Measurements from ENCODE around the gene GALT.
"Not testable (repeated sequence)": the region's sequence is repeated elsewhere in the genome, so short reads cannot be mapped to it uniquely, and the experiment has no call there.

Gene GALT

DNA sequence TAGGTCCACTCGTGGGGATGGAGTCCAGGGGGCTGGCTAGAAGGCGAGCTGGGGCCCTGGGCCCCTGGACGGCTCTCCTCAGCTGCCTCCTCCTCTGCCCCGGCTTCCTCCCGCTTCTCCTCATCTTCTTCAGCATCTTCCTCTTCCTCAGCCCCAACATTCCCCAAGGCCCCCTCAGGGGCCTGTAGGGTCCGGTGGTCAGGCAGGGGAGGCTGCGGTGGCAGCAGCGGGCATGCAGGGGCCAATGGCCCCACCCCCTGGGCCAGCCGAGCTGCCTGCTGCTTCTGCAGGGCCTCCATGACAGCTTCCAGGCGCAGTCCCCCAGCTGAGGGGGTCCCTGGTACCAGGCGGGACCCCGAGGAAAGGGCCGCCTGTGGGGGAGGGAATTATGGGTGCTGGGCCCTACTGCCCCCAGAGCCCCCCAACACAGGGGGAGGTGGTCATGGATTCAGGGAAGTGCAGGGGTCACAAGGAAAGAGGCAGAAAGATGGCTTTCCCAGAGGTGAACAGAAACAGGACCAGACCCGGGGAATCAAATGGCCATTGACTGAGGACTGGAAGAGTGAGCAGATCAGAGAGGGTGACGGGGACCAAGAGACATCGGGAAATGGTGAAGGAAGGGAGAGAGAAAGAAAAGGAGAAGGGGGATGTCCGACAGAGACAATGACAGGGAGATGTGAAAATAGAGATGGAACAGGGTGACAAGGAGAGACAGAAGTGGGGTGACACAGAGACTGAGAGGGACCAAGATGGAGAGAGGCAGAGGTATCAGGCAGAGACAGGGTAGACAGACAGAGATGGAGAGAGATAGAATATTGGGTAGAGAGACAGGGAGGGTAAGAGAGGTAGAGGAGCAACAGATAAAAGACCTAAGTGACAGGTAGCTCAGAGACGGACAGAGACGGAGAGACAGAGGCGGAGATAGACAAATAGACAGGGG is 18.5 kb upstream of the GALT start:
- no peak for DNase-seq

DNA sequence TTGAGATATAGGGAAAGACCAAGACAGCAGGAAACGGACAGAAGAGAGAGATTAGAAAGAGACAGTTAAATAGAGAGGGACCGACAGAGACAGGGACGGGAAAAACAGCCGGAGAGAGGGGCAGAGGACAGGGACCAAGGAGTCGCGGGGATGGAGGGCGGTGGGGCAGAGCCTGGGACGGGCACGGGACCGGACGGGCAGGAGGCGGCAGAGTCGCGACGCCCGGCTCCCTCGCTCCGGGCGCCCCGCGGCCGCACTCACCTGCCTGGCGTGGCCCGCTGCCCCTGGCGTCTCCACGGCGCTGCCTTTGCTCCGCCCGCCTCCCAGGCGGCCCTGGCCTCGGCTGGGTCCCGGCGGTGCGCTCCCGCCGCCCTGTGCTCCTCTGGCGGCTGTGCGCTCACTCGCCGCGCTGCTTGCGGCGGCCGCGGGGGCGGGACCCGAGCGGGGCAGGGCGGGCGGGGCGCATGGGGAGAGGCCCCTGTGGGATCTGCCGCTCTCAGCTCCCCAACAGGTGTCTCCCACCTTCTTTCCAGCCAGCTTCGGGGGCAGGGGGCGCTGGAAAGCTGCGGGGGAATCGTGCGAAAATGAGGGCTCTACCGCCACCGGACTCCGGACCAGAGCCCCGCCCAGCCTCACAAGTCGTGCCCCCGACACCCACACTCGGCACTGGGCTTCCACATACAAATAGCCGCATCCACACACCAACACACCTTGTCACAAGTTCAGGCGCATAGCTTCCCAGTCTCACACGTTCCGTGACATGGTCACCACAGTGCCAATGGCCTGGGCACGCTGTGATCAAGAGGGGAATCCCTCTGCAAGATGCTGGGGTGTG is 17.6 kb upstream of the GALT start, which contains the start of gene ARID3C:
Gene ARID3C, minus strand, starts transcription at position 411 of the 835 bp plus-strand sequence. CDS start 1,052 bp downstream, outside the sequence.
- peak in 1 of 2 donors; percentile 41 for DNase-seq

- no peak for DNase-seq
Measured at GRCh38 chr9:34629491-34629808, 17.0 kb upstream of the GALT start.

DNA sequence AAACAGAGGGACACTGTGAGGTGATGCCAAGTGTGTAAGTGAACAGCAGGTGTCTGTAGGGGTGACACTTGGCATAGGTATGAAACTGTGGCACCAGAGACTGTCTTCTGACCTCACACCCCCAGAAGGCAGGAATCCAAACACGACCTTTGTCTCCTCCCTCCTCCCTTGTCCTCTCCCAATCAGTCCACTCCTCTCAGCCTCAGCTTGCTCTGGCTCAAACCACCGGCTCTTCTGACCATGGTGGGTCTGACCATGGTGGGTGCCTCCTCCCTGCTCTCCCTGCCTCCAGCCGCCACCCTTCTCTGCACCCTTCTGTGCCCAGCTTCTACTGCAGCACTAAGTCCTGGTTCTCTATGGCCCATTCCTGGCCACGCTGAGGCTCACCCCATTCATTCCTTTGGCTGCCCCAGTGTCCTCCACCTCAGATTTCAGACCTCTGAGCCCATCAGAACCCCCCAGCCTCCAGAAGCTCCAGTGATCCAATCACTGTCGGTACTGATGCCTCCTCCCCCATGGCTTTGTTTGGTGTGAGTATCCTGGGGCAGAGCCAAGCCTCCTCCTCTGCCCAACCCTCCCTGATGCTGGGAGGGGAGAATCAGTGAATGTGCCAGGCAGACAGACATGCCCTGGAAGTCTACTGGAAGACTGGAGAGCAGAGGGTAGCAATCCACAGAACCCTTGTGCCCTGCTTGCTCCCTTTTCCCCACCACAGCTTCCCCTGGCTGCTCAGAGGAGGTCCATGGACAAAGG is 15.9 kb upstream of the GALT start:
- DNase-seq: no peak

GRCh38 chr9:34633166-34633565 is 13.3 kb upstream of the GALT start:
- no peak for DNase-seq

- peak; percentile 68 to 72 for DNase-seq
Measured at GRCh38 chr9:34633851-34634550, 12.5 kb upstream of the GALT start.

GRCh38 chr9:34634551-34635248 is 11.8 kb upstream of the GALT start:
- no peak for DNase-seq

GRCh38 chr9:34635556-34635955 is 10.9 kb upstream of the GALT start:
- DNase-seq: no peak

- DNase-seq: peak in 1 of 2 donors; percentile 14
Measured at GRCh38 chr9:34636791-34637355, 9.6 kb upstream of the GALT start.

DNA sequence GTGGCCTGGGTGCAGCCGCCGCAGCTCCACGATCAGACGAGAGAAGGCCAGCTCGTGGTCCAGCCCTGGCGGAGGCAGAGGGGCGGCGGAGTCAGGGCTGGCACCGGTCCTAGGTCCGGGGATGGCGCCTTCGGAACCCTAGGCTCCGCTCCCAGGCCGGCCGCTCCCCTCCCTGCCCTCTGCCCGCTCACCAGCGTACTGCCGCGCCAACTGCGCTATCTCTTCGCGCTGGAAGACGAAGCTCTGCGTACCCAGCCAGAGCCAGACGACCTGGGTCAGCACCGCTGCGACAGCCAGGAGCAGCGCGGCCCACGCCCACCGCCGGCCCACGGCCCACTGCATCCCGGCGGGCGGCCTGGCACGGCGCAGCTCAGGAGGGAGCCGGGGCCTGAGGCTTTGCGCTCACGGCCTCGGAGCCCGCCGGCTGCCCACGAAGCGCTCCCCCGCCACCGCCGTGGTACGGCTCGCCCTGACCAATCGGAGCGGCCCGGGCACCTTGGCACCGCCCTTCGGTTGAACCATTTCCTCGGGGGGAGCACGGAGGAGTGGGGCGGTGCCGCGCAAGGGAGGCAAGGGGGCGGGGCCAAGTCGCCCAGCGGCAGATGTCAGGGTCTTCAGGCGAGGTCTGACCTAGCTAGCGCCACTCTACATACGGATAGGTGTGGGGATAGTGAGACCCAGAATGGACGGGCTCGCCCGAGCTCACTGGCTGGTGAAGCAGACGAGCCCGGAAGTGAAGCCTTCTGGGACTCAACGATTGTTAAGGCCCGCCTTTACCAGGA is 8.9 kb upstream of the GALT start, which contains the start of gene SIGMAR1:
Gene SIGMAR1, minus strand, starts transcription at position 432 of the 782 bp plus-strand sequence. Its CDS starts 90 bp downstream, at position 342.
- peak; percentile 90 to 92 for DNase-seq

DNA sequence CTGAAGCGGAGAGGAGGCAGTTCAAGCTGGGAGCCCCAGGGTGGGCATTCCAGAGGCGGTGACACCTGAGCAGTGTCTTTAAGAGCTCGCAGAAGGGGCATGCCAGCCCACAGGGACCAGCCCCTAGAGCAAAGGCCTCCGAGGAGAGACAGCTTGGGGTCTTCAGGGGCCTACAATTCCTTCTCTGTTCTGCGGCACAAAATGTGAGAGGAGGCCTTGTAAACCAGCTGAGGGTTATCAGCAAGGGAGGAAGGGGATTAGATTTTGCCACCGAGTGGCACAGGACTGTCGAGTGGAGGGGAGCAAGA is 8.4 kb upstream of the GALT start:
- DNase-seq: no peak

DNA sequence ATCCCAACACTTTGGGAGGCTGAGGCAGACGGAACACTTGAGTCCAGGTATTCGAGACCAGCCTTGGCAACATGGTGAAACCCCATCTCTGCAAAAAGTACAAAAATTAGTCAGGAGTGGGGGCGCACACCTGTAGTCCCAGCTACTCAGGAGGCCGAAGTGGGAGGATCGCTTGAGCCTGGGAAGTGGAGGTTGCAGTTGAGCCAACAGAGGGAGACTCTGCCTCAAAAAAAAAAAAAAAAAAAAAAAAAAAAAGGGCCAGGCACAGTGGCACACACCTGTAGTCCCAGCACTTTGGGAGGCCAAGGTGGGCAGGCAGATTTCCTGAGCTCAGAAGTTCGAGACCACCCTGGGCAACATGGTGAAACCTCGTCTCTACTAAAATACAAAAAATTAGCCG is 7.2 kb upstream of the GALT start:
- DNase-seq: not testable (repeated sequence)

- no peak for DNase-seq
Measured at GRCh38 chr9:34642679-34643078, 3.8 kb upstream of the GALT start.

GRCh38 chr9:34644766-34645314 is 1.6 kb upstream of the GALT start:
- no peak for DNase-seq

- no peak for DNase-seq
Measured at GRCh38 chr9:34647084-34647403, 569 bp downstream of the GALT start.

GRCh38 chr9:34647651-34648050 is 1.2 kb downstream of the GALT start:
- no peak for DNase-seq

DNA sequence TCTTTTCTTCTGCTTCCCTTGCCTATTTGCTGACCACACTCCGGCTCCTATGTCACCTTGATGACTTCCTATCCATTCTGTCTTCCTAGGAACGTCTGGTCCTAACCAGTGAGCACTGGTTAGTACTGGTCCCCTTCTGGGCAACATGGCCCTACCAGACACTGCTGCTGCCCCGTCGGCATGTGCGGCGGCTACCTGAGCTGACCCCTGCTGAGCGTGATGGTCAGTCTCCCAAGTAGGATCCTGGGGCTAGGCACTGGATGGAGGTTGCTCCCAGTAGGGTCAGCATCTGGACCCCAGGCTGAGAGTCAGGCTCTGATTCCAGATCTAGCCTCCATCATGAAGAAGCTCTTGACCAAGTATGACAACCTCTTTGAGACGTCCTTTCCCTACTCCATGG is 2.2 kb downstream of the GALT start:
- DNase-seq: no peak

DNA sequence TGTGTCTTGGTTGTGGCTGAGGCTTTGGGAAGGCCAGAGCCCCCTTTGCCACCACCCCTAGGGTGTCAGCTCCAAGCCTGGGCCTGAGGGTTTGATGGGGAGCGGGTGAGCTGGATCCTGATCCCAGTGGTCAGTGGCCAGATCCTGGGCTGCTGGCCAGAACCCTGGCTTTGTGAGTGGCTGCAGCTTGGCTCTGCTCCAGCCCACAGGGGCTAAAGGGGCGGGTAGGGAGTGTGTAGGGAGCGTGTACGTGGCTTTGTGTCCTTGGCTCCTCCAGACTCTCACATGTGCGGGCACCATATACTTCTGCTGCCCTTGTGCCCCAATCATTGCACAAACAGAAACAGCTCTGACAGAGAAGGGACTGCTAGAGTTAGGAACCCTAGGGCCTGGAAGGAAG is 4.3 kb downstream of the GALT start:
- no peak for DNase-seq

DNA sequence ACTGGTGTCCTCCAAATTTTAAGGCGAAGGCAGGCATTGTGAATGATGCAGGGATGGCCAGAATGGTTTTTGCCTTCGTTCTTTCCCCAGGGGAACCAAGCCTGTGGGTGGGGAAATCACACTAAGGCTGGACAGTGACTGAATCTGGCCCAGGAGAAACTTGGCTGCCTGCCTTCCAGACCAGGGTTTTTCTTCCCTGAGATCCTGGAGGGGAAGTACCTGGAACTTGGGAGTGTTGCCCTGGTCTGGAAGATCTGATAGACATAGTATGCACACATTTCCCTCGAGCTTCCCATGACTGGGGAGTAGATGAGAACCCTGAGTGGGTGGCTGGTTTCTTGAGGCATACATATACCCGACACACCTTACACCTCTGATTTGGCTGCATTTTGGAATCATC is 4.8 kb downstream of the GALT start:
- no peak for DNase-seq

DNA sequence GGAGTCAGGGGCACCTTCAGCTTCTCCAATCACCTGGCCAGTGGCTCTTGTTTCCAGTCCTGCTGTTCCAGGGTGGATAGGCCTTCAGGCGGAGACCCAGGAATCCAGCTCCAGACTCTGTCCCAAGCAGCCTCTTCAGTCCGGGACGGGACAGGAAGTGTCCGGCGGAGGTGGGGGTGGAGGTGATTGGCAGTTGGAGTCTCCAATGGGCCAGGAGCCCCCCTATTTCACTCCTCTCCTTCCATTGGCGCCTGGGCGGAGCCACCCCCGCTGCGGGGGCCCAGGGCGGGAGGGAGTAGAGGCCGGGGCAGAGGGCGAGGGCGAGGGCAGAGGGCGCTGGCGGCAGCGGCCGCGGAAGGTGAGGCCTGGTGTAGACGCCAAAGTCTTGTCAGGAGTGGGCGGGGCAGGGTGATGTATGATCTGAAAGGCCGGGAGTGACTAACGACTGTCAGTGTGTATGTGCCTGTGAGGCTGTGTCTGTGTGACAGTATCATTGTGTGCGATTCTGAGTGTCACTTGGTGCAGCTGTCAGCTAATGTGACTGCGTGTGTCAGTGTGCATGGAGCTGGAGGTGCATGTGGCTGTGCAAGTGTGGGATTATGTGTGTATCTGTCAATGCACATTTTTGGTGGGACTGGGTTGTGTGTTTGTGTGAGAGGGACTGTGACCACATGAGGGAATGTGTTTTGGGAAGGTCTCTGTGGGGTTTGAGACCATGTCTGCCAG is 5.6 kb downstream of the GALT start, which contains the start of gene IL11RA:
Gene IL11RA, plus strand, starts transcription at position 310 of the 726 bp plus-strand sequence. CDS start 3,033 bp downstream, outside the sequence.
- DNase-seq: peak; percentile 25 to 43
